Spinal cord (tissue), 10 donors: ENCODE data around the gene HIRIP3. TPM values are rescaled to one million over a fixed set of nuclear protein-coding genes. Genes with fewer than 3 reads are reported as not detected.
"Not testable (repeated sequence)": the region's sequence is repeated elsewhere in the genome, so short reads cannot be mapped to it uniquely, and the experiment has no call there.

ENCODE experiments used
- DNase-seq, 6 donors: peaks; one replicate each; pipeline versions ENCODE4 v3.0.0 to v3.0.0-alpha.2; 2013 to 2015; ENCODE audit warnings: low spot score in 6 of 6, low read depth in 4 of 6
- H3K27ac ChIP-seq: one replicate; pipeline ENCODE4 v1.5.1; 2013; ENCODE audit warnings: low read depth, low read length, control low read depth
- H3K27me3 ChIP-seq: one replicate; pipeline ENCODE4 v1.6.1; 2013; ENCODE audit warnings: low read length; ENCODE audit not compliant: control insufficient read depth, insufficient read depth
- H3K36me3 ChIP-seq: one replicate; pipeline ENCODE4 v1.6.1; 2013; ENCODE audit warnings: low read length; ENCODE audit not compliant: control insufficient read depth, insufficient read depth
- H3K4me1 ChIP-seq: one replicate; pipeline ENCODE4 v1.6.1; 2013; ENCODE audit warnings: low read length; ENCODE audit not compliant: control insufficient read depth, insufficient read depth
- H3K4me3 ChIP-seq: one replicate; pipeline ENCODE4 v1.5.1; 2013; ENCODE audit warnings: low read depth, low read length, control low read depth
- H3K9me3 ChIP-seq: one replicate; pipeline ENCODE4 v1.6.1; 2013; ENCODE audit warnings: low read length; ENCODE audit not compliant: control insufficient read depth, insufficient read depth
- WGBS: methylation state at CpG from one replicate; pipeline ENCODE4 v1.1.5; 2013; ENCODE audit warnings: missing lambda C conversion rate; ENCODE audit not compliant: insufficient coverage; 5-methylcytosine and 5-hydroxymethylcytosine counted together
- long read RNA-seq, 4 donors: transcript quantifications; one replicate each; lab custom pipeline, GENCODE V29; 2026
- polyA plus RNA-seq, 2 donors: library from polyadenylated mRNA; unstranded; fragments of 120-200 nt; gene quantifications; one replicate each; pipeline ENCODE4 v1.2.1, GENCODE V29; 2013; ENCODE audit not compliant: insufficient read length in 2 of 2
- total RNA-seq, 2 donors: library from RNA; depleted of rRNA in 1 of 2; stranded (reverse); fragments of 120-200 nt in 1 of 2; fragments of >200 nt in 1 of 2; gene quantifications; one replicate each; pipeline versions ENCODE4 v1.2.3 to v1.2.4, GENCODE V29; 2013 to 2014
- donor health status: healthy.

The HIRIP3 gene
- 10 to 100 TPM; 12.2 to 13.7 TPM for total RNA-seq
- polyA plus RNA-seq = 10 to 100 TPM; 26.2 to 28.8 TPM
- long read RNA-seq, donor 1, partial matches to known transcripts = 17 of 25 reads
- long read RNA-seq, donor 1, other reads (novel, unspliced or antisense) = 0 of 25 reads
- long read RNA-seq, donor 2, partial matches to known transcripts = 0 of 3 reads
- long read RNA-seq, donor 2, other reads (novel, unspliced or antisense) = 0 of 3 reads
- long read RNA-seq, donor 3, partial matches to known transcripts = 6 of 10 reads
- long read RNA-seq, donor 3, other reads (novel, unspliced or antisense) = 0 of 10 reads
- long read RNA-seq, donor 4, partial matches to known transcripts = 35 of 70 reads
- long read RNA-seq, donor 4, other reads (novel, unspliced or antisense) = 31 of 70 reads

- Histone ChIP-seq H3K4me3 (peak within 1 kb of the TSS; percentile 98), H3K36me3 (peaks cover 64% of the 10 kb centered on the region)
- 0% methylated on average over 53 of the region's 53 CpGs for WGBS
Measured at GRCh38 chr16:29995324-29995910, at the start of gene HIRIP3. Gene HIRIP3 (minus strand): TSS chr16:29995617. CDS start chr16:29995605, 12 bp downstream.

GRCh38 chr16:30041841-30042240 lies 46.4 kb upstream of the HIRIP3 start:
- Histone ChIP-seq H3K27ac (no peak overlapping the region), H3K27me3 (no peaks in the 10 kb centered on the region), H3K4me1 (no peaks in the 10 kb centered on the region), H3K36me3 (no peaks in the 10 kb centered on the region), H3K4me3 (no peak overlapping the region), H3K9me3 (no peaks in the 10 kb centered on the region)
- DNase-seq = peak in 2 of 6 donors; percentile 51 to 64
- WGBS = 83% methylated on average over 1 of the region's 5 CpGs

More at GRCh38 chr16:29995324-29995910, at the start of gene HIRIP3:
- Histone ChIP-seq H3K27ac (peak within 1 kb of the TSS; percentile 95), H3K27me3 (no peaks in the 10 kb centered on the region), H3K4me1 (peaks cover 26% of the 10 kb centered on the region), H3K9me3 (no peaks in the 10 kb centered on the region)
- DNase-seq = peak; percentile 68 to 97 (median 80)

GRCh38 chr16:30040690-30041089 lies 45.3 kb upstream of the HIRIP3 start:
- not testable (repeated sequence) for H3K36me3 ChIP-seq, H3K4me1 ChIP-seq, H3K9me3 ChIP-seq, H3K4me3 ChIP-seq, DNase-seq, H3K27ac ChIP-seq, H3K27me3 ChIP-seq
- 78% methylated on average over 1 of the region's 5 CpGs for WGBS

GRCh38 chr16:30040221-30040620 lies 44.8 kb upstream of the HIRIP3 start:
- Histone ChIP-seq H3K36me3 (no peaks in the 10 kb centered on the region), H3K9me3 (no peaks in the 10 kb centered on the region), H3K27me3 (no peaks in the 10 kb centered on the region), H3K27ac (no peak overlapping the region), H3K4me3 (no peak overlapping the region), H3K4me1 (no peaks in the 10 kb centered on the region)
- 75% methylated on average over 3 of the region's 5 CpGs for WGBS
- DNase-seq = no peak

- Histone ChIP-seq H3K27ac (no peak overlapping the region), H3K4me1 (peaks cover 42% of the 10 kb centered on the region), H3K36me3 (peaks cover 4% of the 10 kb centered on the region), H3K27me3 (peaks cover 2% of the 10 kb centered on the region), H3K4me3 (no peak overlapping the region), H3K9me3 (no peaks in the 10 kb centered on the region)
- no peak for DNase-seq
- 81% methylated on average over 7 of the region's 7 CpGs for WGBS
Measured at GRCh38 chr16:30033270-30033669, 37.9 kb upstream of the HIRIP3 start.

GRCh38 chr16:30032083-30032819 lies 36.8 kb upstream of the HIRIP3 start:
- Histone ChIP-seq H3K27me3 (peaks cover 2% of the 10 kb centered on the region), H3K4me3 (no peak overlapping the region), H3K27ac (no peak overlapping the region), H3K4me1 (peaks cover 52% of the 10 kb centered on the region), H3K36me3 (peaks cover 12% of the 10 kb centered on the region), H3K9me3 (no peaks in the 10 kb centered on the region)
- WGBS = 4% methylated on average over 6 of the region's 12 CpGs
- DNase-seq = peak in 5 of 6 donors; percentile 53 to 98 (median 88)

GRCh38 chr16:30031477-30031918 lies 36.1 kb upstream of the HIRIP3 start:
- peaks cover 2% of the 10 kb centered on the region for H3K27me3 ChIP-seq
- H3K9me3 ChIP-seq = no peaks in the 10 kb centered on the region
- H3K27ac ChIP-seq = peak overlapping the region; percentile 47
- WGBS = 18% methylated on average over 6 of the region's 11 CpGs
- H3K4me1 ChIP-seq = peaks cover 58% of the 10 kb centered on the region
- peaks cover 19% of the 10 kb centered on the region for H3K36me3 ChIP-seq
- peak in 1 of 6 donors; percentile 30 for DNase-seq
- peak overlapping the region; percentile 43 for H3K4me3 ChIP-seq

GRCh38 chr16:30030841-30031413 lies 35.5 kb upstream of the HIRIP3 start, which contains the start of gene TLCD3B:
Gene TLCD3B (minus strand): TSS chr16:30031271. CDS start chr16:30030527, 744 bp downstream.
- 0% methylated on average over 11 of the region's 27 CpGs for WGBS
- H3K27ac ChIP-seq = peak within 1 kb of the TSS; percentile 47
- H3K9me3 ChIP-seq = no peaks in the 10 kb centered on the region
- peaks cover 58% of the 10 kb centered on the region for H3K4me1 ChIP-seq
- H3K4me3 ChIP-seq = peak within 1 kb of the TSS; percentile 43
- H3K27me3 ChIP-seq = peaks cover 2% of the 10 kb centered on the region
- H3K36me3 ChIP-seq = peaks cover 25% of the 10 kb centered on the region
- DNase-seq = peak in 3 of 6 donors; percentile 45 to 92 (median 80)

- Histone ChIP-seq H3K4me1 (peaks cover 58% of the 10 kb centered on the region), H3K36me3 (peaks cover 33% of the 10 kb centered on the region), H3K27ac (no peak overlapping the region), H3K27me3 (peaks cover 2% of the 10 kb centered on the region), H3K9me3 (no peaks in the 10 kb centered on the region), H3K4me3 (peak overlapping the region; percentile 36)
- 10% methylated on average over 20 of the region's 23 CpGs for WGBS
- peak in 2 of 6 donors; percentile 40 to 46 for DNase-seq
Measured at GRCh38 chr16:30030011-30030685, 34.7 kb upstream of the HIRIP3 start.
